Erythroblast (primary cell): ENCODE measurements around the gene PPP1R37.

Experiments
- GATA1 ChIP-seq: IDR thresholded peaks from 2 replicates; pipeline ENCODE4 v1.6.1; 2011; ENCODE audit warnings: low read depth, mild to moderate bottlenecking, control low read depth, low read length, moderate library complexity
- POLR2A ChIP-seq: IDR thresholded peaks from 2 replicates; pipeline ENCODE4 v1.6.1; 2011; ENCODE audit warnings: mild to moderate bottlenecking, low read length

DNA sequence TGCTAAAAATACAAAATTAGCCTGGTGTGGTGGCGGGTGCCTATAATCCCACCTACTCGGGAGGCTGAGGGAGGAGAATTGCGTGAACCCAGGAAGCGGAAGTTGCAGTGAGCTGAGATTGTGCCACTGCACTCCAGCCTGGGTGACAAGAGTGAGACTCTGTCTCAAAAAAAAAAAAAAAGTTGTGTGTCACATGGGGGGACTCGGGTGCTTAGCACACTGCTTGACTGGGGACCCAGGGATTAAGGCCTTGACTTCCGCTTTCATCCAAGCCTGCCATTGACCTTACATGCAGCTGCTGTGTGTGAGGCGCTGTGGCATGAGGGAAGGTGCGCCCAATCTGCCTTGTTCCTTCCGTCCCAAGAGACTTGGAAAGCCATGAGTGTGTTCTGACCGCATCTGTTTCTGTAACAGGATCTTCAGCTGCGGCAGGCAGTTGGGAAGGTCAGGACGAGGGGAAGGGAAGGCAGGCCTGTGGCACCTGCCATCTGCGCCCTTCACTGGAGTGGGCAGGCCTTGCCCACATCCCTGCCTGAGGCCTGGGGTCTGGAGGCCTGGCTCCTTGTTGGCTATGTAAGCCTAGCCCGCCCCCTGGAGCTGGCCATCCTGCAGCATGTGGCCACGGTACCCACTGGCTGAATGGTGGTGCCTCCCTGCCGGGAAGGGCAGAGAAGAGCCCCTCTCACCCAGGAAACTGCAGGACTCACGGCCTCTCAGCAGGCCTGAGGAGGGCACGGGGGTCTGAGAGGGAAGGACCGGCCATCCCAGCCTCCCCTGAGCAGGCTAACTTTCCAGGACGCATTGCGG is 23.0 kb downstream of the PPP1R37 start:
- no peak for TF ChIP-seq POLR2A
- no peak for TF ChIP-seq GATA1
